Superior temporal gyrus (tissue), 1 donor: ENCODE data around the gene UBE2R2.

ENCODE experiments used
- DNase-seq: peaks from one replicate; pipeline ENCODE4 v3.0.0-alpha.2; 2016; ENCODE audit errors: extremely low spot score

UBE2R2 gene

DNA sequence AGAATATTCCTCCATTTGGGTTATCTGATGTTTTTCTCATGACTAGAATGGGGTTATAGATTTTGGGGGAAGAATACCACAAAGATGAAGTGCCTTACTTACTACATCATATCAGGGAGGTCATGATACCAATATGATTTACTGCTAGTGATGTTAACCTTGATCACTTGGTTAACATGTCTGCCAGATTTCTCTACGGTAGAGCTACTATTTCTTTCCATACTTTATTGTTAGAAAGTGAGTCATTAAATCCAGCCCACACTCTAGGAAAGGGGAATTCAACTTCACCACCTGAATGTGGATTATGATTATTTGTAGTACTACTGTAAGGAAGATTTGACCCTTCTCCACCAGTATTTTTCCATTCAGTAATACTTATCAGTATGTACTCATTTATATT, 64.7 kb downstream of the UBE2R2 start:
- DNase-seq = no peak

DNA sequence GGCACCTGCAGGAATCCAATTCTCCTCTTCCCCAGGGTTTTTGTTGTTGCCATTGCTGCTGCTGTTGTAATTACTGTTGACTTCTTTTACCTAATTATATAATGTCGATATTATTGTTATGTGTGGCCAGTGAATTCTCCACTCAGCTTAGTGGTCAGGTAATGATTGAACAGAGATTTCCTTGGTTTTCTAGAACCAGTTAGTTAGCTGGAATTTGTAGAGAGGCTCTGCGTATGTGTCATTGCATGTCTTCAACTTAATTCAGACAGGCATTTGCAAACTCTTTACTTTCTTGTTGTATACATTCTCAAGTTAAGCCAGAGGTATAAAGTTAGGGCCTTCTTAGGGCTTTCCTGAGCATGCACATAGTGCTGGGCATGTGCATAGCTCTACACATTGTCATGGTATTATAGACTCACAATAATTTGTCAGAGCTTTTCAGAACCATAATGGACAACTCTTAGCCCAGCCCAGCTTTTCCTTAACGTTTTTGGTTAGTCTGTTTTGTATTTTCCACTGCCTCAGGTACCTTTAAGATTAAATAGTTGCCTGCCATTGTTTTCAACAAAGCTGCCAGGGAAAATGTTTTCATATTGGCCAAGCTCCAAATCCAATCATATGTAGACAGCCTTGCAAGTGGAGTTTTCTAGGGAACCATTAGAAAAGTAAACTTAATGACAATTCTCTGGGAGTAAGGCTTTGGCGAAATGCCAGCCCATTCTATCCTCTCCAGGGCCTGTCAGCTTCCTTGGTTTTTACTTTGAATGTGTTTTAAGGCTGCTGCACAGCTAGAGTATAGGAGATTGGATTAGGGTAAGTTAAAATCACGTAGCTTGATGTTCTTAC, 68.1 kb downstream of the UBE2R2 start:
- no peak for DNase-seq

DNA sequence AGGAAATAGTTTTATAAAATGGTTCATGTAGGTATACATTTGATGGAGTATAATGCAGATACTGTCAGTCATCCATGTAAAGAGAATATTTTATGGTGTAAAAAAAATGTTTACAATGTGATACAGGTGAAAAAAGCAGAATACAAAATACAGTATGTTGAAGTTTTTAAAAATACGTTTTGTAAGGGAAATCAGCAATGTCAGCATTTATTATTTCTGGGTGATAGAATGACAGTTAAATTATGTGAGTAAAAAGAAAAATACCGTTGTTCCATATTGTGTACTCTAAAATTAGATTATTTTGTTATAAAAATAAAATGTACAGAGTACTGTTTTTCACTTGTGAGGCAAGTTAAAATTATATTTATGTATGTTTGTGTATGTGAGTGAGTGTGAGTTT, 69.0 kb downstream of the UBE2R2 start:
- DNase-seq = no peak

DNA sequence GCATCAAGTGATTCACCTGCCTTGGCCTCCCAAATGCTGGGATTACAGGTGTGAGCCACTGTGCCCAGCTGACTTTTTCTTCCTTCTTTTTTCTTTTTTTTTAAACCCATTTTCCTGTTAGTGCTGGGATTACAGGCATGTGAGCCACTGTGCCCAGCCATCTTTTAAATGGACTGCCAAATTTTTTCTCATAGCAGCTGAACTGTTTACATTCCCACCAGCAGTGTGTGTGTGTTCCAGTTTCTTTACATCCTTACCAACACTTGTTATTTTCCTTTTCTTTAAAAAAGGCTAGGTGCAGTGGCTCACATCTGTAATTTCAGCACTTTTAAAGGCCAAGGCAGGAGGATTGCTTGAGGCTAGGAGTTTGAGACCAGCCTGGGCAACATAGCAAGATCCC, 76.9 kb downstream of the UBE2R2 start:
- DNase-seq = no peak

DNA sequence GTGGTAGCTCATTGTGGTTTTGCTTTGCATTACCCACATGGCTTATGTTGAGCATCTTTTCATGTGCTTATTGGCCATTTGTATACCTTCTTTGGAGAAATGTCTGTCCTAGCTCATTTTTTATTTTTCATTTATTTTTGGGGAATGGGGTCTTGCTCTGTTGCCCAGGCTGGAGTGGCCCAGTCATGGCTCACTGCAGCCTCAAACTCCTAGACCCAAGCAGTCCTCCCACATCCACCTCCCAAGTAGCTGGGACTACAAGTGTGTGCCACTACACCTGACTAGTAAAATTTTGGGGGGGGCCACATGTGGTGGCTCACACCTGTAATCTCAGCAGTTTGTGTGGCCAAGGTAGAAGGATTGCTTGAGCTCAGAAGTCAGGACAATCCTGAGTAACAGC, 77.4 kb downstream of the UBE2R2 start:
- no peak for DNase-seq

DNA sequence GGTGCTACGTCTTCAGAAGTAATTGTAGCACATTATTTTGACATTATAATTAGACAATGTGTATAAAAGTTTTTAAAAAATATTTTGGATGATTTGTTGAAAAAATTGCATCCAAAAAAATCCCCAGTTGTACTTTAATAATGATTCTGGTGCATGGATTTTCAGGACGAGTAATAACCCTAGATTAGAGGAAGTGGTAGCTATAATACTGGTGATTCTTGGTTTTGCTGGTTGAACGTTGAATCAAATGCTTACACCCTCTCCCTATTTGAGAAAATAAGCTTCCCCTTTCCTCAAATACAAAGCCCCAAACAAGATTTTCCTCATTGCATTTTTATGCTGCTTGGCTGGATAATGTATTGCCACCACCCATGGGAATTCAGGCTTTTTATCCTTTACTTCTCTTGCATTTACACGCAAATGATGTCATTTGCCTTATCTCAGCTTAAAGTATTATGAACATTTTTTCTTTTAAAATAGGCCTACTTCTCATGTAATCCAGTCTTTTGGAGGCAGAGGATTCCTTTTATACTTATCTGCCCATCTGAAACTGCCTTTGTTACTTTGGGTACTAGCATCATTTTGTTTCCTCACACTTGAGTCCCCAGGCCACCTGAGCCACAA, 86.3 kb downstream of the UBE2R2 start:
- DNase-seq = no peak

DNA sequence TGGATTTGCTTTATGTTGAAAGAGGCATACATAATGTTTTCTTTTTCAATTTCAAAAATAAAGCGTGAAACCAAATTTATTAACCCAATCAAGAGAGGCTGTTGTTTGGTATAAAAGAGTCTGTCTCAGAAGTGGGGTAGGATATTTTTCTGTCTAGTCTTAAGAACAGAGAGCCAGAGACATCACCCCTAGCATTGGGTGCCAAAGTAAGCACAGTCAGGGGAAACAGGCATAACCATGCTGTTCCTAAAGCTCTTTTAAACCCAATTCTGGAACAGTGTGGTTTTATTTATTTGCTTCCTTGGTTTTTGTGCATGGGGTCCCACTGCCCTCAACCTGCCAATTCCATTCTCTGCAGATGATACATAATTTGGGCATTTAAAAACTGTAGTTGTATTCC, 88.2 kb downstream of the UBE2R2 start:
- DNase-seq = no peak

DNA sequence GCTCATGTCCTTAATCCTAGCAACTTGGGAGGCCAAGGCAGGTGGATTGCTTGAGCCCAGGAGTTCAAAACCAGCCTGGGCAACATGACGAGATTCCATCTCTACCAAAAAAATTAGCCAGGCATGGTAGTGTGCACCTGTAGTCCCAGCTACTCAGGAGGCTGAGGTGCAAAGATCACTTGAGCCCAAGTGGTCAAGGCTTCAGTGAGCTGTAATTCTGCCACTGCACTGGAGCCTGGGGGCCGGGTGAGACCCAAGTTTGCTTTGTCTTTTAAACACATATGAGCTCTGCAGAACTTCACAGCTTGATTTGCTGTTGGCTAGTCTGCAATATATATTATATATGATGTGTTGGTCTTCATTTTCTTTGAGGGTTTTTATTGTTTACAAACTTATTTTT, 89.8 kb downstream of the UBE2R2 start:
- no peak for DNase-seq

DNA sequence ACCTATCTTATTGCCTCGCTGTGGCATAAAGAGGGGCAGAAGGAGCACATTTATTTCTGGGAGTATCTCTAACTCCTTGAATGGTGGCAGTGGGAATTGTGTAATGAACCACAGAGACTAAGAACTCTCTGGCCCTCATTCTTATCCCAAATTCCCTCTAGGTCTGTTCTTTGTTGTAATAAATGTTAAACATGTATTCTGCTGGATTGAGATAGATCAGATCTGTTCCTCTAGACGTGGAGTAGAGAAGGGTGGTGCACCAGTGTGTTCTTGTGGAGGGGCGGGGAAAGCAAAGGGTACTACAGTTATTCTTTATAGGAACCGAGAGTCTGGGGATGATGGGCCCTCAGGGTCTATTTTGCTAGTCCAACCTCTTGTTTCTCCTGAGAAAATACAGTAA, 90.4 kb downstream of the UBE2R2 start:
- no peak for DNase-seq

DNA sequence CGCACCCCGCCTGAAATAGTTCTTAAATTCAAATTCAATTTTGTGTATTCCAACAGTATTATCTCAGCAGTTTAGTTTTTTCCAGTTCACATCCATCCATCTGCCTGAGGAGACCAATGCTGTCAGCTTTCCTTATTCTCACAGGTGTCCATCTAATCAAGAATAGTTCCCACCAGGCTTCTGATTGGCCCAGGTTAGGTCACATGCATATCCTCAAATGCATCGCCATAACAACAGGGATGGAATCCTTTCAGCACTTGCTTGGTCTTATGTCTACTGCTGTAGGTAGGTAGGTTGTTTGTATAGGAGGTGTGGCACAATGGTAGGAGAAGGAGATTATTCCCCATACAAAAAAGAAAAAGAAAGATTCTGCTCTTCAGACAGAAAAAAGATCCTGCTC, 91.2 kb downstream of the UBE2R2 start:
- DNase-seq = no peak

DNA sequence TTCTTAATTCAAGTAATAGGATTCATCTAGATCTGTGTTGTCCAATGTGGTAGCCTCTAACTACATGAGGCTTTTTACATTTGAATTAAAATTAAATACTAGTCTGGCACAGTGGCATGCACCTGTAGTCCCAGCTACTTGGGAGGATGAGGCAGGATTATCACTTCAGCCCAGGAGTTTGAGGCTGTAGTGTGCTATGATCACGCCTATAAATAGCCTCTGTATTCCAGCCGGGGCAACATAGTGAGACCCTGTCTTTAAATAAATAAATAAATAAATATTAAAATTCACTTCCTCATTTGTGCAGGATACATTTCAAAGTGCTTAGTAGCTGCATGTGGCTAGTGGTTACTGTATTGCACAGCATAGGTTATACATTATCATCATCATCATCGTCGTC, 91.8 kb downstream of the UBE2R2 start:
- DNase-seq = no peak

DNA sequence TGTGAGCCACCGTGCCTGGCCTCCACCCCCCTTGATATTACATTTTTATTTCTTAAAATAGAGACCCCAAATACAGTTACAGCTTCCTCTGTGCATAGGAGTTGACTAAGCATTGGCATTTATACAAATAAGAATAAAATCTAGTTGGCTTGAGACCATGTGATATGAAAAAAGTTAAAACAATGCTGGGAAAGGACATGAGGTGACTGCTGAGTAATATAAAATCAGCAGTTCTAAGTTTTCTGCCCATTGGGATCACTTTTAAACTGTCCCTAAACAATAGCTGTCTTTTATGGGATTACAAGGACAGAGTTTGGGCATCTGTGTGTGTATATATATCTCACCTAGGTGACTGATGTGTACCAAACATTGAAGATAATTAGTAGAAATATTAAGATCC, 96.6 kb downstream of the UBE2R2 start:
- no peak for DNase-seq

DNA sequence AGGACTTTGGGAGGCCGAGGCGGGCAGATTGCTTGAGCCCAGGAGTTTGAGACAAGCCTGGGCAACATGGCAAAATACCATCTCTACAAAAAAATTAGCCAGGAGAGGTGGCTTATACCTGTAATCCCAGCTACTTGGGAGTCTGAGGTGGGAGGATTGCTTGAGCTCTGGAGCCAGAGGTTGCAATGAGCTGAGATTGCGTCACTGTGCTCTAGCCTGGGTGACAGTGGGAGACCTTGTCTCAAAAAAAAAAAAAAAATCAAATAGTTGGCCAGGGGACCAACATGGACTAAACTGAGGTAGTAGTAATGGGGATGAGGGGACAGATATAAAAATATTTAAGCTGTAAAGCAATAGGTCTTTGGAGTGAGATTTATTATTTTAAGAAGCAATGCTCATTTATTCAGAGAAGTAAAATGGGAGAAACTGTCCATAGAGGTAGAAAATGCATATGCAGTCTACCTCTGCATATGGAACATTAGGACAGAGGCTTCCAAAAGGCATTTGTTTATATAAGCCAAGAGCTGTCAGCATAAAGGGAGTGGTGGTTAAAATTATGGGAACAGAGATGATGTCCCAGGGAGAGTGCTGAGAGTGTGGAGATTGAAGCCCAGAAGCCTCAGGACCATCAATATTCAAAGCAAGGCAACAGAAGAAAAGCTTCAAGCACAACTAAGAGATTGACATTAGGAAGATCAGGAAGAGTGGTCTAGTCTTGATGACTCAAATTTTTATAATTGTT, 98.1 kb downstream of the UBE2R2 start:
- no peak for DNase-seq

DNA sequence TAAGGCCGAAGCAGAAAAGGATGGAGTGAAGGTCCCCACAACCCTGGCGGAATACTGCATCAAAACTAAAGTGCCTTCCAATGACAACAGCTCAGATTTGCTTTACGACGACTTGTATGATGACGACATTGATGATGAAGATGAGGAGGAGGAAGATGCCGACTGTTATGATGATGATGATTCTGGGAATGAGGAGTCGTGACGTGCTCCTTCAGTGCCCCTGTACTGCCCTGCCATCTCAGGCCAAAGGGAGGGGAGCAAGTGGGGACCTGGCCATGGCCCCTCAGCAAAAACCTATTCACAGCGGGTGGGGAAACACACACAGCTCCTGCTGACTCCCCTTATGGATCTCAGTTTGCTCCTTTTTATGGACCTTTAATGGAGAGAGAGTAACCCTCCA, 100.1 kb downstream of the UBE2R2 start:
- no peak for DNase-seq

DNA sequence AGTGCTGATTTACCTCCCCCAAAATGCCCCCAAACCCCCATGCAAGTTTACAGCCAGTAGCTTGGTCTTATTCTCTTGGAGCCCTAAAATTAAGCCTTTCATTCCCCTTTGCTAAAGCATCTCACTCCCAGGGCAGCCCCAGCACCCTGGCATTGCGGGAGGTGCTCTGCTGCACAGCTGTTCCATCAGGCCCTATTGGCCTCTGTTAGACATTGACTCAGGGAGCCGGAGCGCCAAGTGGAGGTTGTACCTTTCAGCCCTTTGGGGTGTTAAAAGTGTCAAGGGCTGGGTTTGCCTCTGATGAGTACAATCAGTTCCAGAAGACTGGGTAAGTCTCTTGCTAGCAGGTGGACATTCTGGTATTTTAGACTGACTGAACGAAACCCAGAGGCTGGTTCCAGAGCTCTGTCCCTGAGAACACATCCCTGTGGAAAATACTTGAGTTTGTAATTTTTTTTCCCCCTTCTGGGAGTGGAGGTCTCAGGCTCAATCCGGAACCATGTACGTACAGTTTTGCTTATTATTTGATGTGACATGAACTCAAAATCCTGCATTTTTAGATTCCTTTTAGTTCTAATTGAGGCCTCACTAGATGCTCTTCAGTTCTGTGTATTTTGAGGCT, 102.4 kb downstream of the UBE2R2 start:
- DNase-seq = no peak

DNA sequence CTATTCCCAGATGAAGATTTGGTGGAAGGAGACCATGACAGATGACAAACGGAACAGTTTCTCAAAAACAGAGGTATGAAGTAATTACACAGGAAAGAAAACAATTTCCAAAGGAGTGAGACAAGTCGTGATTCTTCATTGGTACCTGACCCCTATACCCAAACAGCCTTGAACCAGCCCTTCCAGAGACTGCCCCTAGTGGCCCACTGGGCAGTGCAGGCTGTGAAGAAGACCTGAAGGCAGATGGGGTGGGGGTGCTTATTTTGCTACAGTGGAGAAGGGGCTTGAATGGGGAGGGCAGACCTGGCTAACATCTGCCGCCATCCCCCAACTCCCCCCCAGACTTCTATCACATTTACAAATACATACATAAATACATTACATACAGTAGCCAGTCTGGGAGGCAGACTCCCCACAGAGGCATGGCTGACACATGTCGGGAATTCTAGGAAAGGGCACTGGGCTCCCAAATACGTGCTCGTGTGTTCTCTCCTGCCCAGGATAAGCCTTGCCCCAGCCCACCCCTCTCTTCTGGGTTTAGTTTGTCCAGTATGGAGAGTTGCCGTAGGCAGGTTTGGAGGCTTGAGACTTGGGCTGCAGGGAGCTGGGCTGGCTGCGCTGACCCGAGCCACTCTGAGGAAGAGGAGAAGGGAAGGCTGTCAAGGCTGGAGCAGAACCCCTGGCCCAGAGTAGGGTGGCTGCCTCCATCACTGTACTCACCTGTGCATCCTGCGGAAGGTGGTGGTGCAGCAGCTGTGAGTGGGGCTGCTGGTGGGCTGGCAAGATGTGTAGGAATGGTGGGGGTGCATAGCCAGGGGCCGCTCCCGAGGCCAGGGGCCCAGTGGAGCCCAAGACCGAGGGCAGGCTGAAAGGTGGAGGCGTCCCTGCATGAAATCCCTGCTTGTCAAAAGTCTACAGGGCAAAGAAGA, 105.3 kb downstream of the UBE2R2 start:
- no peak for DNase-seq

DNA sequence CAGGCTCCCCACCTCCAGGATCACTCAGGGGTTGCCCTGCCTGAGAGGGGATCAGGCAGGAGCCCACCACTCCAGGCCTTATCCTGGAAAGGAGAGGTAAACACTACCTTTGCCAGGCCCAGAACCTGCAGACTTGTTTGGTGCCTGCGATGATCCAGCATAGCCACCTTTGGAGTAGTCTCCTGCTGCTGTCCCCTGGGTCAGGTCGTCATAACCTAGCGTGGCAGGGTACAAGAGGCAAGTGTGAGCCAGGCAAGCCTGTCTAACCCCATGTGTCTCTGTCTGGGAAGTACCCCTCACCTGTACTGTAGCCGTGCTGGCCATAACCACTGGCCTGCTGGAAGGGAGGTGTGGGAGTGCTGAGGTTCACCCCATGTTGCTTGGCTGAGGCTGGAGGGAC, 106.1 kb downstream of the UBE2R2 start:
- DNase-seq = no peak

DNA sequence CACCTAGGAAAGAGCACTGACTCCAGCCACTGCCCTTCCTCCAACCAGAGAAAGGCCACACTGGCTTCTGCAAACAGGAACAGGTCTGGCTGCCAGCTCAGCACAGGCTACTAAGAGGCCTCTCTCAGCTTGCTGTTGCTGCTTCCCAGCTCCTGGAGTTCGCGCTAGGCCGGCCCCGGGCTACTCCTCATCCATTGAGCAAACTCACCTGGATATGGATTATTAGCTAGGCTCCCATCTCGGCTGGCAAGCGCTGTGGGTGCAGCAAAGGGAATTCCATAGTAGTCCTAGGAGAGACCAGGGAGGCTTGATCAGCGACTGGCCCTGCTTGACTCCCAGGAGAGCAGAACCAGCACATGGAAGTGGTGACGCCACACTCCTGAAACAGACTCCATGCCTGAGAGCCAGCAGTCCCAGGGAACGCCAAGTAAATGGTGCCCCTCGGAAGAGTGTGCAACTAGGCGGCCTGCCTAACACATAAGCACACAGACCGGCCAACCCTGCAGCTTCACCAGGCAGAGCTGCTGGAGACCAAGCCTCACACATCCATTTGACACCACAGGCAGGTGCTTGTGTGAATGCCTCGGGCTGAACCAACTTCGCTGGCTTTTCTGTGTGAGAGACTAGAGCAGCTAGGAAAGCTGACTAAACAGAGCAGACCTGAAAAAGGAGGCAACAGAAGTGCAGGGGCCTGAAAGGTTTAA, 107.2 kb downstream of the UBE2R2 start:
- no peak for DNase-seq

DNA sequence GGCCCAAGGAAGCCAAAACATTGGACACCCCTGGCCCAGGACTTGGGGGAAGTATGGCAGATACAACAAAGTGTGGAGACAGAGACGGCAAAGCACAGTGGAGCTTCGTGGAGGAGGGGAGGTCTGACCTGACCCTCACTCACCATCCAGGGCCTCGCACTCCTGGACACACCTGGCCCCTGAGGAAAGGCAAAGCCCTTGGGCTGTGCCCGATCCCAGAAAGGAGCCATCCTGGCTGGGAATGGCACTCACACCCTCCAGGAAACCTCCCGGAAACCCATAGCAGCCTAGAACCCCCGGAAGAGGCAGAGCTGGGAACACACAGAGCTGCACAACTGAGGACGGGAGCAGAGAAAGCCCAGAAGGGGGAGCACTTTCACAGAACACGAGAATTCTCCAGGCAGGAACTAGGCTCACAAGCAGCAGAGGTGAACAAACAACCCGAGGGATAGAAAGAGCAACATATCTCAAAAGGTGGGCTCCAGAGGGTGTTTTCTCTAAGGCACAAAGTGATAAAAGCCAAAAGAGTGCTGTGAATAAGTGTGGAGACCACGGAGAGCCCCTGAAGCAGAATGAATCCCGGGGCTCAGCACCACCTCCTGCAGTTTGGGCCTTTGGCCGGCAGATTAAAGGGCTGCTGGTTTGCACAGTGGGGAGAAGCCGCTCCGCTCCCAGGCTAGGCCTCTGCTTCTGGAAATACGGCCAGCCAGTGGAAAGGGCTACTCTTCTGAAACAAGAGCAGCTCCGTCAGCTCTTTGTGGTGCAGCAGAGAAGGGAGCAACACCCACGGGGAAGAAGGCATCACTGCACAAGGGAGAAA, 108.2 kb downstream of the UBE2R2 start:
- DNase-seq = peak; percentile 84
